GM12873 (cell line): ENCODE data around the gene CLEC4G.

Experiments used
- CTCF ChIP-seq: IDR thresholded peaks from 2 replicates; pipeline ENCODE4 v1.5.1; 2012; ENCODE audit warnings: low read depth, mild to moderate bottlenecking, moderate library complexity, low read length, control low read depth; ENCODE audit not compliant: insufficient read depth; ENCODE audit errors: missing control alignments

Gene CLEC4G

GRCh38 chr19:7744871-7745650 is 13.2 kb upstream of the CLEC4G start:
- no peak for TF ChIP-seq CTCF

- TF ChIP-seq CTCF = no peak
Observed at GRCh38 chr19:7744199-7744786, 12.4 kb upstream of the CLEC4G start.

- no peak for TF ChIP-seq CTCF
Observed at GRCh38 chr19:7743425-7743841, 11.5 kb upstream of the CLEC4G start.

- TF ChIP-seq CTCF = no peak
Observed at GRCh38 chr19:7742991-7743390, 11.1 kb upstream of the CLEC4G start.

- no peak for TF ChIP-seq CTCF
Observed at GRCh38 chr19:7742575-7742974, 10.7 kb upstream of the CLEC4G start.

- TF ChIP-seq CTCF = no peak
Observed at GRCh38 chr19:7740682-7741054, 8.8 kb upstream of the CLEC4G start.

- TF ChIP-seq CTCF = no peak
Observed at GRCh38 chr19:7739801-7740681, 8.1 kb upstream of the CLEC4G start.
